HG02938 (cell line): ENCODE measurements around the gene KRTAP4-8.
"Not testable (repeated sequence)": the region's sequence is repeated elsewhere in the genome, so short reads cannot be mapped to it uniquely, and the experiment has no call there.

ENCODE experiments used
- ATAC-seq: cut with Tn5 transposase; IDR thresholded peaks from one replicate; pipeline ENCODE4 v1.9.1; 2021; ENCODE audit warnings: mild to moderate bottlenecking, moderate library complexity; ENCODE audit not compliant: unreplicated experiment

The KRTAP4-8 gene

GRCh38 chr17:41108728-41109386 is 10.9 kb upstream of the KRTAP4-8 start:
- not testable (repeated sequence) for ATAC-seq

GRCh38 chr17:41107941-41108450 is 10.1 kb upstream of the KRTAP4-8 start:
- no peak for ATAC-seq

GRCh38 chr17:41105347-41105746 is 7.4 kb upstream of the KRTAP4-8 start, which contains the start of gene KRTAP4-9:
TSS of gene KRTAP4-9 (plus strand) at chr17:41105389. CDS start at chr17:41105389, 0 bp downstream.
- not testable (repeated sequence) for ATAC-seq

- not testable (repeated sequence) for ATAC-seq
Measured at GRCh38 chr17:41104386-41105038, 6.6 kb upstream of the KRTAP4-8 start.

- no peak for ATAC-seq
Measured at GRCh38 chr17:41103896-41104295, 6.0 kb upstream of the KRTAP4-8 start.

GRCh38 chr17:41101586-41102259 is 3.8 kb upstream of the KRTAP4-8 start, which contains the start of gene KRTAP4-16:
TSS of gene KRTAP4-16 (minus strand) at chr17:41102209. CDS start at chr17:41102209, 0 bp downstream.
- ATAC-seq: no peak

GRCh38 chr17:41099682-41100480 is 1.9 kb upstream of the KRTAP4-8 start:
- ATAC-seq: not testable (repeated sequence)

- ATAC-seq: no peak
Measured at GRCh38 chr17:41098481-41098880, 539 bp upstream of the KRTAP4-8 start.

GRCh38 chr17:41096055-41096454 is 1.9 kb downstream of the KRTAP4-8 start:
- ATAC-seq: no peak

- not testable (repeated sequence) for ATAC-seq
Measured at GRCh38 chr17:41088760-41089352, 9.1 kb downstream of the KRTAP4-8 start.

- ATAC-seq: not testable (repeated sequence)
Measured at GRCh38 chr17:41084100-41084856, 13.7 kb downstream of the KRTAP4-8 start, which contains the start of gene KRTAP4-7. TSS of gene KRTAP4-7 (plus strand) at chr17:41084150. CDS start at chr17:41084207, 57 bp downstream.

- not testable (repeated sequence) for ATAC-seq
Measured at GRCh38 chr17:41083427-41083826, 14.5 kb downstream of the KRTAP4-8 start.

GRCh38 chr17:41082626-41083025 is 15.3 kb downstream of the KRTAP4-8 start:
- no peak for ATAC-seq

GRCh38 chr17:41076788-41077187 is 21.2 kb downstream of the KRTAP4-8 start:
- no peak for ATAC-seq

GRCh38 chr17:41073676-41074075 is 24.3 kb downstream of the KRTAP4-8 start:
- no peak for ATAC-seq

- ATAC-seq: no peak
Measured at GRCh38 chr17:41071606-41072360, 26.2 kb downstream of the KRTAP4-8 start.

- no peak for ATAC-seq
Measured at GRCh38 chr17:41069031-41069430, 28.9 kb downstream of the KRTAP4-8 start.

- ATAC-seq: no peak
Measured at GRCh38 chr17:41067281-41067680, 30.7 kb downstream of the KRTAP4-8 start.
